Spleen (tissue), 11 donors: ENCODE data around the gene ESAM. TPM values are rescaled to one million over a fixed set of nuclear protein-coding genes. Genes with fewer than 3 reads are reported as not detected.

Experiments
- DNase-seq: peaks from one replicate; pipeline ENCODE4 v3.0.0-alpha.2; 2020
- H3K27ac ChIP-seq, 8 donors: fragments of 200-600 bp; sonication (generic) in 7 of 8; 1 replicate in 4 of 8; 2 replicates in 4 of 8; pipeline versions ENCODE4 v1.5.0 to v1.8.0; 2016 to 2021; ENCODE audit warnings: inconsistent platforms in 4 of 8, mild to moderate bottlenecking in 4 of 8, moderate library complexity in 1 of 8
- H3K27me3 ChIP-seq, 7 donors: fragments of 200-600 bp; sonication (generic) in 6 of 7; replicated peaks in 1 of 7; 1 replicate in 4 of 7; 2 replicates in 3 of 7; pipeline versions ENCODE4 v1.5.0 to v1.8.0; 2016 to 2021; ENCODE audit warnings: inconsistent platforms in 3 of 7, mild to moderate bottlenecking in 1 of 7
- H3K36me3 ChIP-seq, 6 donors: fragments of 200-600 bp; sonication (generic) in 5 of 6; 1 replicate in 4 of 6; 2 replicates in 2 of 6; pipeline versions ENCODE4 v1.5.0 to v1.8.0; 2016 to 2021; ENCODE audit warnings: inconsistent platforms in 2 of 6
- H3K4me1 ChIP-seq, 6 donors: fragments of 200-600 bp; sonication (generic) in 5 of 6; 1 replicate in 3 of 6; 2 replicates in 3 of 6; pipeline versions ENCODE4 v1.5.0 to v1.8.0; 2016 to 2021; ENCODE audit warnings: inconsistent platforms in 3 of 6
- H3K4me3 ChIP-seq, 8 donors: fragments of 200-600 bp; sonication (generic) in 7 of 8; 1 replicate in 4 of 8; 2 replicates in 4 of 8; pipeline versions ENCODE4 v1.5.0 to v1.8.0; 2016 to 2021; ENCODE audit warnings: inconsistent platforms in 4 of 8, mild to moderate bottlenecking in 4 of 8, moderate library complexity in 2 of 8
- H3K9me3 ChIP-seq, 8 donors: fragments of 200-600 bp; sonication (generic) in 7 of 8; 1 replicate in 4 of 8; 2 replicates in 4 of 8; pipeline versions ENCODE4 v1.5.0 to v1.8.0; 2016 to 2021; ENCODE audit warnings: inconsistent platforms in 4 of 8
- CTCF ChIP-seq, 11 experiments: fragments of 200-600 bp in 7 of 11; fragments of 450-650 bp in 4 of 11; sonication (generic) in 4 of 11; IDR thresholded peaks in 8 of 11; conservative IDR thresholded peaks in 3 of 11; 1 replicate in 7 of 11; 2 replicates in 4 of 11; pipeline versions ENCODE4 v1.4.0 to v1.8.0; 2016 to 2021; ENCODE audit warnings: antibody characterized with exemption in 11 of 11, inconsistent platforms in 4 of 11, mild to moderate bottlenecking in 1 of 11
- POLR2A ChIP-seq, 3 donors: fragments of 450-650 bp; IDR thresholded peaks; one replicate each; pipeline ENCODE4 v1.5.1; 2017; ENCODE audit warnings: antibody characterized with exemption in 3 of 3, mild to moderate bottlenecking in 1 of 3
- POLR2AphosphoS5 ChIP-seq, 3 donors: sonication (generic); formaldehyde crosslinking; IDR thresholded peaks; one replicate each; pipeline ENCODE4 v1.5.1; 2017; ENCODE audit warnings: antibody characterized with exemption in 3 of 3
- WGBS, 5 donors: extraction: QIAGEN DNeasy Blood & Tissue Kit in 3 of 5; methylation state at CpG; one replicate each; pipeline versions ENCODE4 v1.1.5 to v1.1.7; 2013 to 2018; 5-methylcytosine and 5-hydroxymethylcytosine counted together
- intact Hi-C: fragments of 100-400 bp; cut with DNase I; formaldehyde crosslinking; loops from one replicate; pipeline ENCODE4 v1.15.0; 2023; ENCODE audit warnings: low total_unique reads
- polyA plus RNA-seq, 3 donors: library from polyadenylated mRNA; stranded (reverse); fragments of 200-250 nt; gene quantifications; one replicate each; pipeline ENCODE4 v1.2.1, GENCODE V29; 2013
- total RNA-seq, 7 donors: library from RNA; depleted of rRNA in 3 of 7; stranded (reverse); fragments of >200 nt in 3 of 7; fragmentation: NEBNext Ultra II Directional in 4 of 7; extraction: Animal tissue kit (Norgen Biotek cat#: 25700) in 4 of 7; gene quantifications; one replicate each; pipeline versions ENCODE4 v1.1.0 to v1.2.1, GENCODE V29; 2016 to 2021
- donor health status: healthy with polysubstance abuse.
- donor health status: DM: no; HTN: no; CAD: no; lungs with moderate emphysema.
- donor health status: DM: no; HTN: no; CAD: no.
- donor health status: Bipolar disorder and iron deficiency.
- donor health status: healthy.
- donor health status: DM: no; HTN: no; CAD: no.
- donor health status: DM: yes; HTN: yes; CAD: no.

The ESAM gene
- total and polyA plus RNA-seq, 10 donors = 14.3 to 49.2 (median 28.8) TPM

GRCh38 chr11:124766156-124766555 is 4.1 kb upstream of the ESAM start:
- Histone ChIP-seq H3K4me1 (peaks cover 5 to 29% (median 24%) of the 10 kb centered on the region in 6 donors), H3K27ac (no peak overlapping the region), H3K36me3 (peaks cover 0 to 52% (median 17%) of the 10 kb centered on the region in 6 donors), H3K27me3 (peaks cover 0 to 20% (median 16%) of the 10 kb centered on the region in 7 donors), H3K4me3 (no peak overlapping the region), H3K9me3 (no peaks in the 10 kb centered on the region)
- intact Hi-C loops = no loop called here
- 92 to 99% (median 97%) methylated on average over 2 of the region's 2 CpGs for WGBS, 5 donors
- no peak for DNase-seq
- TF ChIP-seq POLR2AphosphoS5 (IDR thresholded peaks at IDR 0.05) (no peak), POLR2A (IDR thresholded peaks at IDR 0.05) (no peak), CTCF (IDR thresholded peaks at IDR 0.05 in 8 of 11, conservative IDR thresholded peaks at IDR 0.05 in 3 of 11) (no peak)

GRCh38 chr11:124763156-124763947 is 1.3 kb upstream of the ESAM start:
- Histone ChIP-seq H3K9me3 (no peaks in the 10 kb centered on the region), H3K36me3 (peaks cover 0 to 27% (median 10%) of the 10 kb centered on the region in 6 donors), H3K27me3 (peaks cover 0 to 48% (median 34%) of the 10 kb centered on the region in 7 donors), H3K27ac (peak overlapping the region in 5 of 8 donors; percentile 69 to 83 (median 81)), H3K4me1 (peaks cover 29 to 57% (median 52%) of the 10 kb centered on the region in 6 donors), H3K4me3 (peak overlapping the region; percentile 48 to 81 (median 62))
- TF ChIP-seq POLR2A (IDR thresholded peaks at IDR 0.05) (no peak), CTCF (IDR thresholded peaks at IDR 0.05 in 8 of 11, conservative IDR thresholded peaks at IDR 0.05 in 3 of 11) (peak; percentile 55 to 90 (median 81)), POLR2AphosphoS5 (IDR thresholded peaks at IDR 0.05) (peak in 2 of 3 donors; percentile 5 to 49)
- 8 to 9% (median 8%) methylated on average over 21 of the region's 21 CpGs for WGBS, 5 donors
- intact Hi-C loops = loop anchor here (5.0 kb wide), 1 partner anchor 91 kb away; the partner anchor contains the start of genes SIAE and SPA17
- DNase-seq = peak; percentile 94

GRCh38 chr11:124762624-124763155 is 600 bp upstream of the ESAM start:
- H3K9me3 ChIP-seq = no peaks in the 10 kb centered on the region
- H3K4me1 ChIP-seq = peaks cover 32 to 63% (median 58%) of the 10 kb centered on the region in 6 donors
- H3K4me3 ChIP-seq = peak overlapping the region; percentile 48 to 81 (median 62)
- intact Hi-C loops = loop anchor here (5.0 kb wide), 1 partner anchor 90 kb away; the partner anchor contains the start of genes SIAE and SPA17
- WGBS, 5 donors = 0 to 1% (median 0%) methylated on average over 13 to 45 of the region's 45 CpGs
- TF ChIP-seq POLR2A (IDR thresholded peaks at IDR 0.05) (no peak), POLR2AphosphoS5 (IDR thresholded peaks at IDR 0.05) (peak in 1 of 3 donors; percentile 28), CTCF (IDR thresholded peaks at IDR 0.05 in 8 of 11, conservative IDR thresholded peaks at IDR 0.05 in 3 of 11) (no peak)
- H3K36me3 ChIP-seq = peaks cover 0 to 23% (median 9%) of the 10 kb centered on the region in 6 donors
- H3K27ac ChIP-seq = peak overlapping the region in 6 of 8 donors; percentile 26 to 83 (median 76)
- H3K27me3 ChIP-seq = peaks cover 0 to 54% (median 34%) of the 10 kb centered on the region in 7 donors
- DNase-seq = peak; percentile 84
